Measurements from ENCODE around the gene SMYD3.

GRCh38 chr1:246550402-246550801, 43.3 kb upstream of the SMYD3 start:
- TF ChIP-seq CTCF (IDR thresholded peaks at IDR 0.05 in 2 of 3, conservative IDR thresholded peaks at IDR 0.05 in 1 of 3; ENCODE audit: control insufficient read depth in 2 of 3, extremely low read depth in 1 of 3, insufficient read depth in 1 of 3, low read depth in 3 of 3, low read length in 3 of 3) (no peak), HDGF (IDR thresholded peaks at IDR 0.05) (no peak), POLR2AphosphoS5 (IDR thresholded peaks at IDR 0.05; ENCODE audit: low read length) (no peak), USF2 (IDR thresholded peaks at IDR 0.05; ENCODE audit: borderline replicate concordance, low read depth, low read length) (no peak), MTA3 (IDR thresholded peaks at IDR 0.05; ENCODE audit: borderline replicate concordance, low read length) (no peak)
